ENCODE measurements around the gene ASTN2. TPM values are rescaled to one million over a fixed set of nuclear protein-coding genes. Genes with fewer than 3 reads are reported as not detected.

ASTN2 gene
- total and polyA plus RNA-seq, 2 experiments from 2014 or later: 7.0 to 24.6 TPM

DNA sequence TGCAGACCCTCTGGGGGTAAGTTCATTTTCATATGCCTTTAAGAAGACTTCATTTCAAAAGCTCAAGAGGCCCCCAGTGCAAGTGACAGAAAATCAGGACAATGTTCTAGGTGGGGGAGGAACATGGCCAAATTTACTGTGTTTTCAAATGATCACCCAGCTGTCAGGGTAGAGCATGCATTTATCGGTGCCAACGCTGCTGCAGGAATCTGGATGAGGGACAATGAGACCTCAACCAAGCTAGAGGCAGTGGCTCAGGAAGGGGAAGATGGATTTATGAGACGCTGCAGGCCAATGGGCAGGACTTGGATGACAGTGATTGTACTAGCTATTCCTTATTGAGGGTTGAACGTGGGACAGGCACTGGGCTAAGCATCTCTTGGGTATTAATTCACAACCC is 278.4 kb downstream of the ASTN2 start:
- no peak for DNase-seq (ENCODE audit: low spot score)
- Histone ChIP-seq H3K4me2 (no peak overlapping the region), H3F3A (replicated peaks; ENCODE audit: low read depth) (no peaks in the 10 kb centered on the region), H3K36me3 (ENCODE audit: insufficient read depth) (no peaks in the 10 kb centered on the region), H3K27ac (ENCODE audit: low read depth) (no peak overlapping the region), H3K4me1 (ENCODE audit: insufficient read depth) (peaks cover 10% of the 10 kb centered on the region; the same call in 1 of the 2 replicates), H3K79me2 (replicated peaks; ENCODE audit: insufficient read depth) (no peaks in the 10 kb centered on the region), H3K9me2 (ENCODE audit: insufficient read depth) (peaks cover 6% of the 10 kb centered on the region; the same call in 1 of the 2 replicates), H3K4me3 (no peak overlapping the region), H2AFZ (no peak overlapping the region), H4K20me1 (replicated peaks; ENCODE audit: insufficient read depth) (no peaks in the 10 kb centered on the region; the same call in 1 of the 2 replicates), H3K27me3 (ENCODE audit: insufficient read depth) (no peaks in the 10 kb centered on the region)
- H3K4me3 Mint-ChIP-seq: no peak overlapping the region
- no peaks in the 10 kb centered on the region; the same call in 2 of the 3 replicates for H3K36me3 Mint-ChIP-seq (ENCODE audit: low read depth)
- no peak overlapping the region for H3K27ac Mint-ChIP-seq
- TF ChIP-seq STAT1 (IDR thresholded peaks at IDR 0.05; ENCODE audit: unreplicated experiment): no peak
- TF ChIP-seq EZH2phosphoT487 (IDR thresholded peaks at IDR 0.05; ENCODE audit: unreplicated experiment): no peak
- no peak for TF ChIP-seq POLR2AphosphoS5 (IDR thresholded peaks at IDR 0.05; ENCODE audit: low read depth)
- no peak for ATAC-seq
- H3K27me3 Mint-ChIP-seq (ENCODE audit: insufficient read depth, low read depth, poor library complexity): peaks cover 2% of the 10 kb centered on the region
- peaks cover 28% of the 10 kb centered on the region for H3K4me1 Mint-ChIP-seq
- no peaks in the 10 kb centered on the region for H3K9me3 Mint-ChIP-seq

DNA sequence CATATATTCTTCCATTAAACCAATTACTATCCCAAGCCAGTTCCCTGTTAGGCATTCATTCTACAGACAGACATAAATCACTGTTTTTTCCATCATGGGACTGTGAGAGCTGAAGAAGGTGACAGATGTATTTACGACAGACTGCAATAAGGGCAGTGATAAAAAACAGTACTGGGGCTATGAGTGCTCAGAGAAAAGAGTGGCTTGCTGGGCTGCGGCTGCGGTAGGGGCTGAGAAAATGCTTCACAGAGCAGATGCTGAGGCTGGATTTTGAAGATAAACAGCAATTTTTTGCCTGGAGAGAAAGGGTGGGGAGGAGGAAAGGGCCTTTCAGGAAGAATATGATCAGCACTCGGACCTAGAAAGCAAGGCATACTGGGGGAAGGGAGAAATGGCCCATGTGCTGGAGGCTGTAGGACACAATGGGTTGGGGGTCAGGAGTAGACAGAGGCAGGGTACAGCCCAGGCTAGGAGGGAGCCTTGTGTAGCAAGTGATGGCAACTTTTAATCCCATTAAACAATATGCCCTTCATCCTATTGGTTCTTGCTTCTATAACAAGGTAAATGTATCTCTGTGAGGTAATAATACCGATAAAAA is 279.3 kb downstream of the ASTN2 start:
- Histone ChIP-seq H3K79me2 (replicated peaks; ENCODE audit: insufficient read depth) (no peaks in the 10 kb centered on the region), H3K4me3 (no peak overlapping the region), H3F3A (replicated peaks; ENCODE audit: low read depth) (no peaks in the 10 kb centered on the region), H4K20me1 (replicated peaks; ENCODE audit: insufficient read depth) (no peaks in the 10 kb centered on the region; the same call in 1 of the 2 replicates), H2AFZ (no peak overlapping the region), H3K4me1 (ENCODE audit: insufficient read depth) (peaks cover 15% of the 10 kb centered on the region), H3K9me2 (ENCODE audit: insufficient read depth) (peaks cover 6% of the 10 kb centered on the region; the same call in 1 of the 2 replicates), H3K27ac (ENCODE audit: low read depth) (no peak overlapping the region), H3K27me3 (ENCODE audit: insufficient read depth) (no peaks in the 10 kb centered on the region), H3K36me3 (ENCODE audit: insufficient read depth) (no peaks in the 10 kb centered on the region), H3K4me2 (no peak overlapping the region)
- H3K4me3 Mint-ChIP-seq: no peak overlapping the region
- no peak for TF ChIP-seq ZNF114 (CRISPR knock-in tag; IDR thresholded peaks at IDR 0.05)
- no peak for TF ChIP-seq POLR2AphosphoS5 (IDR thresholded peaks at IDR 0.05; ENCODE audit: low read depth)
- TF ChIP-seq, protein P1, sequence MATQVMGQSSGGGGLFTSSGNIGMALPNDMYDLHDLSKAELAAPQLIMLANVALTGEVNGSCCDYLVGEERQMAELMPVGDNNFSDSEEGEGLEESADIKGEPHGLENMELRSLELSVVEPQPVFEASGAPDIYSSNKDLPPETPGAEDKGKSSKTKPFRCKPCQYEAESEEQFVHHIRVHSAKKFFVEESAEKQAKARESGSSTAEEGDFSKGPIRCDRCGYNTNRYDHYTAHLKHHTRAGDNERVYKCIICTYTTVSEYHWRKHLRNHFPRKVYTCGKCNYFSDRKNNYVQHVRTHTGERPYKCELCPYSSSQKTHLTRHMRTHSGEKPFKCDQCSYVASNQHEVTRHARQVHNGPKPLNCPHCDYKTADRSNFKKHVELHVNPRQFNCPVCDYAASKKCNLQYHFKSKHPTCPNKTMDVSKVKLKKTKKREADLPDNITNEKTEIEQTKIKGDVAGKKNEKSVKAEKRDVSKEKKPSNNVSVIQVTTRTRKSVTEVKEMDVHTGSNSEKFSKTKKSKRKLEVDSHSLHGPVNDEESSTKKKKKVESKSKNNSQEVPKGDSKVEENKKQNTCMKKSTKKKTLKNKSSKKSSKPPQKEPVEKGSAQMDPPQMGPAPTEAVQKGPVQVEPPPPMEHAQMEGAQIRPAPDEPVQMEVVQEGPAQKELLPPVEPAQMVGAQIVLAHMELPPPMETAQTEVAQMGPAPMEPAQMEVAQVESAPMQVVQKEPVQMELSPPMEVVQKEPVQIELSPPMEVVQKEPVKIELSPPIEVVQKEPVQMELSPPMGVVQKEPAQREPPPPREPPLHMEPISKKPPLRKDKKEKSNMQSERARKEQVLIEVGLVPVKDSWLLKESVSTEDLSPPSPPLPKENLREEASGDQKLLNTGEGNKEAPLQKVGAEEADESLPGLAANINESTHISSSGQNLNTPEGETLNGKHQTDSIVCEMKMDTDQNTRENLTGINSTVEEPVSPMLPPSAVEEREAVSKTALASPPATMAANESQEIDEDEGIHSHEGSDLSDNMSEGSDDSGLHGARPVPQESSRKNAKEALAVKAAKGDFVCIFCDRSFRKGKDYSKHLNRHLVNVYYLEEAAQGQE (IDR thresholded peaks at IDR 0.05; ENCODE audit: unreplicated experiment): no peak
- TF ChIP-seq STAT1 (IDR thresholded peaks at IDR 0.05; ENCODE audit: unreplicated experiment): no peak
- TF ChIP-seq, protein P2, sequence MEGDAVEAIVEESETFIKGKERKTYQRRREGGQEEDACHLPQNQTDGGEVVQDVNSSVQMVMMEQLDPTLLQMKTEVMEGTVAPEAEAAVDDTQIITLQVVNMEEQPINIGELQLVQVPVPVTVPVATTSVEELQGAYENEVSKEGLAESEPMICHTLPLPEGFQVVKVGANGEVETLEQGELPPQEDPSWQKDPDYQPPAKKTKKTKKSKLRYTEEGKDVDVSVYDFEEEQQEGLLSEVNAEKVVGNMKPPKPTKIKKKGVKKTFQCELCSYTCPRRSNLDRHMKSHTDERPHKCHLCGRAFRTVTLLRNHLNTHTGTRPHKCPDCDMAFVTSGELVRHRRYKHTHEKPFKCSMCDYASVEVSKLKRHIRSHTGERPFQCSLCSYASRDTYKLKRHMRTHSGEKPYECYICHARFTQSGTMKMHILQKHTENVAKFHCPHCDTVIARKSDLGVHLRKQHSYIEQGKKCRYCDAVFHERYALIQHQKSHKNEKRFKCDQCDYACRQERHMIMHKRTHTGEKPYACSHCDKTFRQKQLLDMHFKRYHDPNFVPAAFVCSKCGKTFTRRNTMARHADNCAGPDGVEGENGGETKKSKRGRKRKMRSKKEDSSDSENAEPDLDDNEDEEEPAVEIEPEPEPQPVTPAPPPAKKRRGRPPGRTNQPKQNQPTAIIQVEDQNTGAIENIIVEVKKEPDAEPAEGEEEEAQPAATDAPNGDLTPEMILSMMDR (conservative IDR thresholded peaks at IDR 0.05; ENCODE audit: low read depth in 2 of 2): no peak
- H3K27me3 Mint-ChIP-seq (ENCODE audit: insufficient read depth, low read depth, poor library complexity): peaks cover 2% of the 10 kb centered on the region
- H3K9me3 Mint-ChIP-seq: no peaks in the 10 kb centered on the region
- no peaks in the 10 kb centered on the region; the same call in 2 of the 3 replicates for H3K36me3 Mint-ChIP-seq (ENCODE audit: low read depth)
- no peak overlapping the region for H3K27ac Mint-ChIP-seq
- ATAC-seq: no peak
- DNase-seq (ENCODE audit: low spot score): no peak
- H3K4me1 Mint-ChIP-seq: peaks cover 36% of the 10 kb centered on the region

Data from GM23338 (cell line).